ENCODE results near the gene SBNO2. TPM values are rescaled to one million over a fixed set of nuclear protein-coding genes. Genes with fewer than 3 reads are reported as not detected.

Gene SBNO2
- total RNA-seq, 6 donors from 2014 or later = 44.8 to 159 (median 106) TPM

DNA sequence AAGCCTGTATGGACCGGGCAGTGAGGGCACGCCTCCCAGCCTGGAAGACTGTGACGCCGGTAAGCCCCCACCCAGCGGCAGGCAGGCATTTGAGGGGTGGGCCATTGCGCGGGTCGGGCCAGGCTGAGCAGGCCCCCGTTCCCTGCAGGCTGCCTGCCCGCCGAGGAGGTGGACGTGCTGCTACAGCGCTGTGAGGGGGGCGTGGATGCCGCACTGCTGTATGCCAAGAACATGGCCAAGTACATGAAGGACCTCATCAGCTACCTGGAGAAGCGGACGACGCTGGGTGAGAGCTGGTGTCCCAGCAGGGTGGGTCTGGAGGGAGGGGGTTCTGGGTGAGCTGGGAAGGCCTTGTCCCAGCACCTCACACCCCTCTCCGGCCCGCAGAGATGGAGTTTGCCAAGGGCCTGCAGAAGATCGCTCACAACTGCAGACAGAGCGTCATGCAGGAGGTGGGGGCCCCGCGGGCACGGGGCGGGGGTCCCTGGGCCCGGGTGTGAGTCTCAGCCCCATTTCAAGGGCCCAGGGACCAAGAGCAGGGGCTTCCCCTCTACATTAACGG, 100.0 kb downstream of the SBNO2 start:
- H3K27me3 ChIP-seq = peaks cover 0 to 6% (median 0%) of the 10 kb centered on the region in 4 donors
- H3K4me1 ChIP-seq = peaks cover 55 to 87% (median 62%) of the 10 kb centered on the region in 4 donors
- H3K4me3 ChIP-seq = peak overlapping the region in 3 of 4 donors; percentile 26 to 41 (median 39)
- peaks cover 0 to 36% (median 20%) of the 10 kb centered on the region in 4 donors for H3K36me3 ChIP-seq
- TF ChIP-seq CTCF (IDR thresholded peaks at IDR 0.05) = no peak
- no peak for TF ChIP-seq POLR2A (IDR thresholded peaks at IDR 0.05)
- TF ChIP-seq POLR2AphosphoS5 (IDR thresholded peaks at IDR 0.05) = no peak
- no peak for TF ChIP-seq EP300 (IDR thresholded peaks at IDR 0.05)
- DNase-seq = no peak
- no peak for ATAC-seq (ENCODE audit: low FRiP score in 2 of 2)
- H3K9me3 ChIP-seq = no peaks in the 10 kb centered on the region
- WGBS, 2 donors = 67 to 82% methylated on average over 17 to 25 of the region's 28 CpGs
- H3K27ac ChIP-seq = peak overlapping the region; percentile 40 to 80 (median 62)

DNA sequence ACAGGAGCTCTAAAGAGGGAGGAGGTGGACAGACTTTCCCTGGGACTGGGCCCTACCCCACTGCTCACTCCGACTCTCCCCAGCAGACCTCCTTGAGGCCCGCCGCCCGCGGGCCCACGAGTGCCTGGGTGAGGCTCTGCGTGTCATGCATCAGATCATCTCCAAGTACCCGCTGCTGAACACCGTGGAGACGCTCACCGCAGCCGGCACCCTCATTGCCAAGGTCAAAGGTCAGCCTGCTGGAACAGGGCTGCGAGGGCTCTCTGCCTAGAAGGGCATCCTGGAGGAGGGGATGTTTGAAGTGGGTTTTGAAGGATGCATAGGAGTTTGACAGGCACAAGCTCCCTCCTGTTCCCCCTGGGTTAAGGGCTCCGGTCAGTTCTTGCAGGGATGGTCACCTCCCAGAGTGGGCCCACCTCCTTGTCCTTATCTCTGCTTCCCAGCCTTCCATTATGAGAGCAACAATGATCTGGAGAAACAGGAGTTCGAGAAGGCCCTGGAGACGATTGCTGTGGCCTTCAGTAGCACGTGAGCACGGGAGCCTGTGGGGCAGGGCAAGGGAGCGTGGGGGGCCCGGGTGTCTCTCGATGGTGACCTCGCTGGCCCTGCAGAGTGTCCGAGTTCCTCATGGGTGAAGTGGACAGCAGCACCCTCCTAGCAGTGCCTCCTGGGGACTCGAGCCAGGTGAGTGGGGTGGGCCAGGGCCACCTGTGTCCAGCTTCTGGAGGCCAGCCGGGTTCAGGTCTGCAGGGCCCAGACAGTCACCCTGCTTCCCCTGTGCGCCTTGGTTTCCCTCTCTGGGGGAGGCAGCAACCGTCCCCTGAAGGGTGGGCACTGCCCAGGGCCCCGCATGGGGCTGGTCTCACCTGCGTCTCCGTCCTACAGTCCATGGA, 100.8 kb downstream of the SBNO2 start:
- ATAC-seq (ENCODE audit: low FRiP score in 2 of 2) (no peak), DNase-seq (peak in 1 of 2 donors; percentile 80)
- H3K4me3 ChIP-seq = peak overlapping the region in 1 of 4 donors; percentile 41
- H3K4me1 ChIP-seq = peaks cover 62 to 94% (median 70%) of the 10 kb centered on the region in 4 donors
- H3K36me3 ChIP-seq = peaks cover 0 to 30% (median 16%) of the 10 kb centered on the region in 4 donors
- H3K27me3 ChIP-seq = peaks cover 0 to 6% (median 0%) of the 10 kb centered on the region in 4 donors
- no peaks in the 10 kb centered on the region for H3K9me3 ChIP-seq
- peak overlapping the region in 2 of 4 donors; percentile 74 to 80 for H3K27ac ChIP-seq
- WGBS, 2 donors = 74 to 97% methylated on average over 2 to 30 of the region's 30 CpGs
- no peak for TF ChIP-seq POLR2A (IDR thresholded peaks at IDR 0.05)
- no peak for TF ChIP-seq EP300 (IDR thresholded peaks at IDR 0.05)
- no peak for TF ChIP-seq POLR2AphosphoS5 (IDR thresholded peaks at IDR 0.05)
- TF ChIP-seq CTCF (IDR thresholded peaks at IDR 0.05) = no peak

- peaks cover 0 to 25% (median 14%) of the 10 kb centered on the region in 4 donors for H3K36me3 ChIP-seq
- peaks cover 67 to 98% (median 71%) of the 10 kb centered on the region in 4 donors for H3K4me1 ChIP-seq
- TF ChIP-seq CTCF (IDR thresholded peaks at IDR 0.05) (no peak), POLR2A (IDR thresholded peaks at IDR 0.05) (no peak), POLR2AphosphoS5 (IDR thresholded peaks at IDR 0.05) (no peak), EP300 (IDR thresholded peaks at IDR 0.05) (no peak)
- 85 to 93% methylated on average over 11 of the region's 11 CpGs for whole genome bisulfite sequencing, 2 donors
- H3K4me3 ChIP-seq = no peak overlapping the region
- H3K27ac ChIP-seq = peak overlapping the region in 1 of 4 donors; percentile 40
- DNase-seq (no peak), ATAC-seq (ENCODE audit: low FRiP score in 2 of 2) (no peak)
- peaks cover 0 to 6% (median 0%) of the 10 kb centered on the region in 4 donors for H3K27me3 ChIP-seq
- no peaks in the 10 kb centered on the region for H3K9me3 ChIP-seq
Observed at GRCh38 chr19:1072371-1073015, 101.6 kb downstream of the SBNO2 start.

GRCh38 chr19:1070931-1071791, 102.9 kb downstream of the SBNO2 start:
- TF ChIP-seq POLR2A (IDR thresholded peaks at IDR 0.05) (no peak), POLR2AphosphoS5 (IDR thresholded peaks at IDR 0.05) (no peak), CTCF (IDR thresholded peaks at IDR 0.05) (no peak), EP300 (IDR thresholded peaks at IDR 0.05) (no peak)
- no peaks in the 10 kb centered on the region for H3K9me3 ChIP-seq
- peaks cover 0 to 25% (median 14%) of the 10 kb centered on the region in 4 donors for H3K36me3 ChIP-seq
- H3K27ac ChIP-seq = peak overlapping the region in 2 of 4 donors; percentile 21 to 91
- 55 to 59% methylated on average over 33 to 83 of the region's 99 CpGs for WGBS, 2 donors
- no peak overlapping the region for H3K4me3 ChIP-seq
- DNase-seq (peak in 1 of 2 donors; percentile 87), ATAC-seq (ENCODE audit: low FRiP score in 2 of 2) (no peak)
- peaks cover 69 to 99% (median 71%) of the 10 kb centered on the region in 4 donors for H3K4me1 ChIP-seq
- peaks cover 0 to 9% (median 0%) of the 10 kb centered on the region in 4 donors for H3K27me3 ChIP-seq
